Keratinocyte (primary cell): ENCODE measurements around the gene VPS37C. TPM values are rescaled to one million over a fixed set of nuclear protein-coding genes. Genes with fewer than 3 reads are reported as not detected.

Source experiments
- DNase-seq: peaks from one replicate; pipeline ENCODE4 v3.0.0-alpha.2; 2011; ENCODE audit warnings: low read depth, missing footprints, low spot score
- FAIRE-seq: peaks from 2 replicates; lab custom pipeline; 2011; peaks lifted over from hg19 to GRCh38; lab: Jason Lieb, UNC
- H2AFZ ChIP-seq: 2 replicates; pipeline ENCODE4 v1.6.0; 2012; ENCODE audit warnings: low read length, control low read depth, inconsistent platforms; ENCODE audit not compliant: control insufficient read depth
- H3K27ac ChIP-seq: 2 replicates; pipeline ENCODE4 v1.5.1; 2011; ENCODE audit warnings: low read length; ENCODE audit not compliant: control insufficient read depth, insufficient read depth
- H3K27me3 ChIP-seq: 3 replicates; pipeline ENCODE4 v1.6.0; 2011; ENCODE audit warnings: low read length; ENCODE audit not compliant: control insufficient read depth, insufficient read depth; ENCODE audit errors: extremely low read depth
- H3K36me3 ChIP-seq, 2 experiments: 2 replicates in 1 of 2; 3 replicates in 1 of 2; pipeline ENCODE4 v1.5.1; 2011; ENCODE audit warnings: low read length in 2 of 2, mild to moderate bottlenecking in 1 of 2; ENCODE audit not compliant: control insufficient read depth in 2 of 2, insufficient read depth in 2 of 2; ENCODE audit errors: extremely low read depth in 1 of 2
- H3K4me1 ChIP-seq: 3 replicates; pipeline ENCODE4 v1.5.1; 2011; ENCODE audit warnings: low read length; ENCODE audit not compliant: control insufficient read depth, insufficient read depth; ENCODE audit errors: extremely low read depth
- H3K4me2 ChIP-seq: 3 replicates; pipeline ENCODE4 v1.6.0; 2011; ENCODE audit warnings: low read depth, low read length; ENCODE audit not compliant: control insufficient read depth, insufficient read depth; ENCODE audit errors: extremely low read depth
- H3K4me3 ChIP-seq, 3 experiments: fragments of 200-600 bp in 1 of 3; sonication (generic) in 1 of 3; 2 replicates in 2 of 3; 3 replicates in 1 of 3; pipeline ENCODE4 v1.5.1; 2011 to 2016; ENCODE audit warnings: low read length in 3 of 3, mild to moderate bottlenecking in 3 of 3, control low read depth in 2 of 3, inconsistent platforms in 1 of 3, low read depth in 1 of 3, mixed read lengths in 1 of 3, mixed run types in 1 of 3, moderate library complexity in 1 of 3; ENCODE audit not compliant: control insufficient read depth in 2 of 3, insufficient read depth in 2 of 3; ENCODE audit errors: extremely low read depth in 1 of 3
- H3K79me2 ChIP-seq: 2 replicates; pipeline ENCODE4 v1.6.0; 2012; ENCODE audit warnings: low read length; ENCODE audit not compliant: control insufficient read depth, insufficient read depth
- H3K9ac ChIP-seq: 3 replicates; pipeline ENCODE4 v1.6.0; 2011; ENCODE audit warnings: low read length; ENCODE audit not compliant: control insufficient read depth, insufficient read depth; ENCODE audit errors: extremely low read depth
- H3K9me1 ChIP-seq: 3 replicates; pipeline ENCODE4 v1.6.0; 2011; ENCODE audit warnings: low read length; ENCODE audit not compliant: control insufficient read depth, insufficient read depth; ENCODE audit errors: extremely low read depth
- H3K9me3 ChIP-seq: 2 replicates; pipeline ENCODE4 v1.5.1; 2012; ENCODE audit warnings: low read depth, low read length; ENCODE audit not compliant: control insufficient read depth
- H4K20me1 ChIP-seq: 3 replicates; pipeline ENCODE4 v1.6.0; 2011; ENCODE audit warnings: low read length; ENCODE audit not compliant: control insufficient read depth, insufficient read depth; ENCODE audit errors: extremely low read depth
- CTCF ChIP-seq, 3 experiments: IDR thresholded peaks in 1 of 3; conservative IDR thresholded peaks in 1 of 3; optimal IDR thresholded peaks in 1 of 3; 2 replicates in 2 of 3; 3 replicates in 1 of 3; pipeline versions ENCODE3 to v1.5.1; 2011; ENCODE audit warnings: low read length in 3 of 3, mild to moderate bottlenecking in 3 of 3, moderate library complexity in 2 of 3, control low read depth in 1 of 3, inconsistent platforms in 1 of 3; ENCODE audit not compliant: insufficient read depth in 2 of 3; ENCODE audit errors: extremely low read depth in 1 of 3
- EZH2 ChIP-seq: IDR thresholded peaks from one replicate; pipeline ENCODE4 v1.6.1; 2012; ENCODE audit warnings: inconsistent platforms, mild to moderate bottlenecking, low read length, moderate library complexity
- dilution Hi-C: fragments of 300-500 bp; cut with MboI; formaldehyde crosslinking; loops from one replicate; pipeline ENCODE4 v1.7.0; 2020; ENCODE audit warnings: low sequenced_read_pairs; ENCODE audit not compliant: extremely low pct_ligation_motif_present
- polyA plus RNA-seq, 5 experiments: library from polyadenylated mRNA; depleted of rRNA in 3 of 5; stranded (reverse) in 3 of 5; stranded (forward) in 1 of 5; unstranded in 1 of 5; fragments of >200 nt; gene quantifications; 1 replicate in 1 of 5; 2 replicates in 3 of 5; 3 replicates in 1 of 5; pipeline versions ENCODE4 v1.2.1 to v1.2.3, GENCODE V29; 2011 to 2012; ENCODE audit warnings: missing spikeins in 2 of 5, low read depth in 1 of 5, low replicate concordance in 1 of 5

Gene VPS37C
- polyA plus RNA-seq, 1 donor (not counting 4 experiments of a cell fraction or from before 2014, with no cell fraction given): 8.0 TPM

GRCh38 chr11:61155312-61155711, 5.9 kb downstream of the VPS37C start:
- H3K4me2 ChIP-seq: no peak overlapping the region
- FAIRE-seq (no peak), DNase-seq (no peak)
- dilution Hi-C loops: no loop called here
- TF ChIP-seq EZH2 (no peak), CTCF (optimal IDR thresholded peaks at IDR 0.05 in 1 of 3, IDR thresholded peaks at IDR 0.05 in 1 of 3, conservative IDR thresholded peaks at IDR 0.05 in 1 of 3; ENCODE audit: extremely low read depth in 1 of 3, insufficient read depth in 2 of 3, low read length in 3 of 3) (no peak)
- H3K36me3 ChIP-seq: no peaks in the 10 kb centered on the region
- H3K9ac ChIP-seq: no peak overlapping the region
- no peaks in the 10 kb centered on the region for H3K9me1 ChIP-seq
- peaks cover 53% of the 10 kb centered on the region for H3K79me2 ChIP-seq
- H3K27me3 ChIP-seq: no peaks in the 10 kb centered on the region
- no peak overlapping the region for H3K27ac ChIP-seq
- no peaks in the 10 kb centered on the region for H4K20me1 ChIP-seq
- no peak overlapping the region for H2AFZ ChIP-seq
- no peak overlapping the region for H3K4me3 ChIP-seq
- peaks cover 39% of the 10 kb centered on the region for H3K4me1 ChIP-seq
- H3K9me3 ChIP-seq: no peaks in the 10 kb centered on the region

GRCh38 chr11:61154528-61154927, 6.7 kb downstream of the VPS37C start:
- dilution Hi-C loops: no loop called here
- no peak overlapping the region for H2AFZ ChIP-seq
- no peak for DNase-seq
- no peak overlapping the region for H3K9ac ChIP-seq
- H4K20me1 ChIP-seq: no peaks in the 10 kb centered on the region
- no peak for FAIRE-seq
- H3K4me2 ChIP-seq: no peak overlapping the region
- H3K4me3 ChIP-seq: no peak overlapping the region
- no peaks in the 10 kb centered on the region for H3K27me3 ChIP-seq
- H3K27ac ChIP-seq: no peak overlapping the region
- peaks cover 59% of the 10 kb centered on the region for H3K79me2 ChIP-seq
- H3K36me3 ChIP-seq: no peaks in the 10 kb centered on the region
- TF ChIP-seq EZH2 (no peak), CTCF (optimal IDR thresholded peaks at IDR 0.05 in 1 of 3, IDR thresholded peaks at IDR 0.05 in 1 of 3, conservative IDR thresholded peaks at IDR 0.05 in 1 of 3; ENCODE audit: extremely low read depth in 1 of 3, insufficient read depth in 2 of 3, low read length in 3 of 3) (no peak)
- H3K4me1 ChIP-seq: peaks cover 41% of the 10 kb centered on the region
- no peaks in the 10 kb centered on the region for H3K9me3 ChIP-seq
- no peaks in the 10 kb centered on the region for H3K9me1 ChIP-seq
